NCI-H2029 (cell line): ENCODE measurements around the gene GCG.

Experiments
- DNase-seq: peaks from one replicate; lab custom pipeline; 2025; lab: John Stamatoyannopoulos, UW

GCG gene

GRCh38 chr2:162100579-162100978 lies 51.5 kb downstream of the GCG start:
- DNase-seq = no peak

GRCh38 chr2:162099836-162100235 lies 52.2 kb downstream of the GCG start:
- DNase-seq = no peak
